OCI-LY7 (cell line): Measurements from ENCODE around the gene ABL2. TPM values are rescaled to one million over a fixed set of nuclear protein-coding genes. Genes with fewer than 3 reads are reported as not detected.

Experiments used
- BruUV-seq: library from RNA; stranded (reverse); fragments of 400-500 nt; replicated peaks from 2 replicates; lab custom pipeline; 2021; lab: Mats Ljungman, UMichigan
- CTCF ChIA-PET: fragments of 300-600 bp; sonication (Branson Sonifier 250); formaldehyde crosslinking; loops from one replicate; lab custom pipeline; 2022; ENCODE audit warnings: antibody characterized with exemption; ENCODE audit not compliant: unreplicated experiment; lab: Charles Lee
- POLR2A ChIA-PET: fragments of 300-600 bp; sonication (Branson Sonifier 250); formaldehyde crosslinking; loops from one replicate; lab custom pipeline; 2022; ENCODE audit warnings: antibody characterized with exemption; lab: Charles Lee
- DNase-seq: peaks from one replicate; pipeline ENCODE4 v3.0.0-alpha.2; 2015; ENCODE audit warnings: low spot score
- H2AFZ ChIP-seq: fragments of 200-600 bp; sonication (generic), shearing (Covaris generic); 2 replicates; pipeline ENCODE4 v1.6.1; 2014; ENCODE audit warnings: mild to moderate bottlenecking, antibody characterized with exemption, low read length, moderate library complexity
- H3K27ac ChIP-seq: fragments of 200-600 bp; sonication (generic); 2 replicates; pipeline ENCODE4 v1.5.1; 2014; ENCODE audit warnings: mixed run types, low read depth, mild to moderate bottlenecking, moderate library complexity, low read length, inconsistent platforms; ENCODE audit not compliant: poor library complexity, severe bottlenecking
- H3K36me3 ChIP-seq: fragments of 200-600 bp; sonication (generic); 2 replicates; pipeline ENCODE4 v1.6.1; 2014; ENCODE audit warnings: mild to moderate bottlenecking, antibody characterized with exemption, low read length, moderate library complexity, mixed read lengths; ENCODE audit not compliant: insufficient read depth
- H3K4me1 ChIP-seq: fragments of 200-600 bp; sonication (generic); 2 replicates; pipeline ENCODE4 v1.5.1; 2014; ENCODE audit warnings: mild to moderate bottlenecking, low read length; ENCODE audit not compliant: insufficient read depth, poor library complexity, severe bottlenecking
- H3K4me2 ChIP-seq: fragments of 200-600 bp; sonication (generic); 2 replicates; pipeline ENCODE4 v1.6.1; 2014; ENCODE audit warnings: mild to moderate bottlenecking, low read length
- H3K4me3 ChIP-seq: fragments of 200-600 bp; sonication (generic); 2 replicates; pipeline ENCODE4 v1.5.1; 2014; ENCODE audit warnings: mild to moderate bottlenecking, low read depth, low read length; ENCODE audit not compliant: poor library complexity, severe bottlenecking
- H3K79me2 ChIP-seq: fragments of 200-600 bp; sonication (generic); 2 replicates; pipeline ENCODE4 v1.6.1; 2016; ENCODE audit warnings: low read depth, mild to moderate bottlenecking, low read length, moderate library complexity, mixed read lengths; ENCODE audit not compliant: insufficient read depth
- H3K9me2 ChIP-seq: fragments of 200-600 bp; sonication (generic); 2 replicates; pipeline ENCODE4 v1.6.1; 2016; ENCODE audit warnings: mild to moderate bottlenecking, low read length, mixed read lengths; ENCODE audit not compliant: insufficient read depth
- H3K9me3 ChIP-seq: fragments of 200-600 bp; sonication (generic); 2 replicates; pipeline ENCODE4 v1.6.1; 2014; ENCODE audit warnings: mild to moderate bottlenecking, mixed run types, low read length, mixed read lengths
- H4K20me1 ChIP-seq: fragments of 200-600 bp; sonication (generic); 2 replicates; pipeline ENCODE4 v1.6.1; 2014; ENCODE audit warnings: mild to moderate bottlenecking, antibody characterized with exemption, low read length, moderate library complexity, mixed read lengths; ENCODE audit not compliant: insufficient read depth
- CTCF ChIP-seq: fragments of 200-600 bp; sonication (generic); conservative IDR thresholded peaks from 2 replicates; pipeline ENCODE4 v1.5.1; 2014; ENCODE audit warnings: mild to moderate bottlenecking, antibody characterized with exemption, low read length, moderate library complexity, mixed read lengths
- EZH2phosphoT487 ChIP-seq: fragments of 200-600 bp; sonication (generic); IDR thresholded peaks from 2 replicates; pipeline ENCODE4 v1.6.1; 2018; ENCODE audit warnings: low read depth, borderline replicate concordance, mild to moderate bottlenecking, mixed run types, antibody characterized with exemption, low read length, moderate library complexity, mixed read lengths
- intact Hi-C: fragments of 100-400 bp; cut with micrococcal nuclease; formaldehyde crosslinking; loops from one replicate; pipeline ENCODE4 v1.10.0; 2022; ENCODE audit not compliant: unreplicated experiment
- total RNA-seq, 2 experiments: library from RNA; depleted of rRNA in 1 of 2; stranded (reverse); fragments of >200 nt in 1 of 2; shearing (Covaris generic) in 1 of 2; gene quantifications; 2 replicates each; pipeline ENCODE4 v1.2.3, GENCODE V29; 2014 to 2022

The ABL2 gene
- total RNA-seq, 2 experiments from 2014 or later = 7.3 to 14.9 TPM

GRCh38 chr1:179269071-179269470 lies 39.6 kb upstream of the ABL2 start:
- Histone ChIP-seq H3K9me2 (0 out of 2 replicates have a peak, but pooled peaks cover 3% of the 10 kb centered on the region), H2AFZ (no peak overlapping the region), H4K20me1 (no peaks in the 10 kb centered on the region), H3K36me3 (no peaks in the 10 kb centered on the region), H3K79me2 (no peaks in the 10 kb centered on the region), H3K4me3 (no peak overlapping the region), H3K4me1 (no peaks in the 10 kb centered on the region), H3K4me2 (no peak overlapping the region), H3K27ac (no peak overlapping the region), H3K9me3 (no peaks in the 10 kb centered on the region)
- intact Hi-C loops = no loop called here
- ChIA-PET POLR2A (interaction anchor here (0.7 to 0.9 kb wide), 2 partner anchors 10 to 407 kb away, joined by 3 to 4 read pairs; no protein-coding TSS in a partner anchor), CTCF (no interaction called here)
- no TSS peak for BruUV-seq
- no peak for TF ChIP-seq EZH2phosphoT487
- no peak for TF ChIP-seq CTCF
- DNase-seq = no peak

- ChIA-PET POLR2A (no interaction called here), CTCF (no interaction called here)
- Histone ChIP-seq H3K27ac (no peak overlapping the region), H3K79me2 (no peaks in the 10 kb centered on the region), H3K4me1 (no peaks in the 10 kb centered on the region), H3K9me3 (no peaks in the 10 kb centered on the region), H4K20me1 (no peaks in the 10 kb centered on the region), H3K4me3 (no peak overlapping the region), H2AFZ (no peak overlapping the region), H3K36me3 (no peaks in the 10 kb centered on the region), H3K9me2 (0 out of 2 replicates have a peak, but pooled peaks cover 3% of the 10 kb centered on the region), H3K4me2 (no peak overlapping the region)
- BruUV-seq = no TSS peak
- TF ChIP-seq EZH2phosphoT487 = no peak
- TF ChIP-seq CTCF = no peak
- no peak for DNase-seq
- intact Hi-C loops = no loop called here
These were observed 35.0 kb upstream of the ABL2 start for GRCh38 chr1:179264507-179264906.

- DNase-seq = no peak
- TF ChIP-seq CTCF = no peak
- TF ChIP-seq EZH2phosphoT487 = no peak
- no peaks in the 10 kb centered on the region for H3K4me1 ChIP-seq
- no peaks in the 10 kb centered on the region for H3K9me3 ChIP-seq
- no peak overlapping the region for H3K4me3 ChIP-seq
- POLR2A ChIA-PET = interaction anchor here (1.2 to 2.2 kb wide), 2 partner anchors 12 to 18 kb away, joined by 3 to 4 read pairs; no protein-coding TSS in a partner anchor
- H3K9me2 ChIP-seq = 0 out of 2 replicates have a peak, but pooled peaks cover 3% of the 10 kb centered on the region
- H3K4me2 ChIP-seq = no peak overlapping the region
- no peaks in the 10 kb centered on the region for H3K79me2 ChIP-seq
- CTCF ChIA-PET = no interaction called here
- 0 out of 2 replicates have a peak overlapping the region, but pooled peaks have one; percentile 35 for H2AFZ ChIP-seq
- H4K20me1 ChIP-seq = no peaks in the 10 kb centered on the region
- no peaks in the 10 kb centered on the region for H3K36me3 ChIP-seq
- intact Hi-C loops = no loop called here
- H3K27ac ChIP-seq = no peak overlapping the region
- BruUV-seq = no TSS peak
These were observed 33.6 kb upstream of the ABL2 start for GRCh38 chr1:179263121-179263520.
